ENCODE measurements around the gene TMEM106B.

DNA sequence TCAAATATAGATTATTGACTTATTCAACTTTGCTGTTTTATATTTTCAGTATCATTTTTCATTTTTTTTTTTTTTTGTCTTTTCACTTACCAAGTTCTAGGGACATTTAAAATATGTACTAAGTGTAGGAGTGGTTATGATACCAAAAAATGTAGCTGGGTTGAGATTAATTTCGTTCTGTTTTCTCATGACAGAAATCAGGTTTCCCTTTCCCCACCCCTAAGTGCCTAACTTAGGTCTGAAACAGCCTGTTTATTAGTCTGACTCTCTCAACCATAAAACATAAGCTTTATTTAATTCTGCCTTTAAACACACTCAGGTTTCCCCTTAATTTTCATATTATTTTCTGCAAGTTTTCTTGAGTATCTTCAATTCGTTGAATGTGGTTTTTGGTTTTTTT, 22.1 kb downstream of the TMEM106B start:
- TF ChIP-seq, protein P1, sequence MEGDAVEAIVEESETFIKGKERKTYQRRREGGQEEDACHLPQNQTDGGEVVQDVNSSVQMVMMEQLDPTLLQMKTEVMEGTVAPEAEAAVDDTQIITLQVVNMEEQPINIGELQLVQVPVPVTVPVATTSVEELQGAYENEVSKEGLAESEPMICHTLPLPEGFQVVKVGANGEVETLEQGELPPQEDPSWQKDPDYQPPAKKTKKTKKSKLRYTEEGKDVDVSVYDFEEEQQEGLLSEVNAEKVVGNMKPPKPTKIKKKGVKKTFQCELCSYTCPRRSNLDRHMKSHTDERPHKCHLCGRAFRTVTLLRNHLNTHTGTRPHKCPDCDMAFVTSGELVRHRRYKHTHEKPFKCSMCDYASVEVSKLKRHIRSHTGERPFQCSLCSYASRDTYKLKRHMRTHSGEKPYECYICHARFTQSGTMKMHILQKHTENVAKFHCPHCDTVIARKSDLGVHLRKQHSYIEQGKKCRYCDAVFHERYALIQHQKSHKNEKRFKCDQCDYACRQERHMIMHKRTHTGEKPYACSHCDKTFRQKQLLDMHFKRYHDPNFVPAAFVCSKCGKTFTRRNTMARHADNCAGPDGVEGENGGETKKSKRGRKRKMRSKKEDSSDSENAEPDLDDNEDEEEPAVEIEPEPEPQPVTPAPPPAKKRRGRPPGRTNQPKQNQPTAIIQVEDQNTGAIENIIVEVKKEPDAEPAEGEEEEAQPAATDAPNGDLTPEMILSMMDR (IDR thresholded peaks at IDR 0.05): no peak
- no peak for TF ChIP-seq POLR2A (IDR thresholded peaks at IDR 0.05)
